ENCODE results near the gene LRRC14B.
A peak's percentile ranks its signal among the peaks of the same experiment; 100 is the strongest.

The LRRC14B gene

DNA sequence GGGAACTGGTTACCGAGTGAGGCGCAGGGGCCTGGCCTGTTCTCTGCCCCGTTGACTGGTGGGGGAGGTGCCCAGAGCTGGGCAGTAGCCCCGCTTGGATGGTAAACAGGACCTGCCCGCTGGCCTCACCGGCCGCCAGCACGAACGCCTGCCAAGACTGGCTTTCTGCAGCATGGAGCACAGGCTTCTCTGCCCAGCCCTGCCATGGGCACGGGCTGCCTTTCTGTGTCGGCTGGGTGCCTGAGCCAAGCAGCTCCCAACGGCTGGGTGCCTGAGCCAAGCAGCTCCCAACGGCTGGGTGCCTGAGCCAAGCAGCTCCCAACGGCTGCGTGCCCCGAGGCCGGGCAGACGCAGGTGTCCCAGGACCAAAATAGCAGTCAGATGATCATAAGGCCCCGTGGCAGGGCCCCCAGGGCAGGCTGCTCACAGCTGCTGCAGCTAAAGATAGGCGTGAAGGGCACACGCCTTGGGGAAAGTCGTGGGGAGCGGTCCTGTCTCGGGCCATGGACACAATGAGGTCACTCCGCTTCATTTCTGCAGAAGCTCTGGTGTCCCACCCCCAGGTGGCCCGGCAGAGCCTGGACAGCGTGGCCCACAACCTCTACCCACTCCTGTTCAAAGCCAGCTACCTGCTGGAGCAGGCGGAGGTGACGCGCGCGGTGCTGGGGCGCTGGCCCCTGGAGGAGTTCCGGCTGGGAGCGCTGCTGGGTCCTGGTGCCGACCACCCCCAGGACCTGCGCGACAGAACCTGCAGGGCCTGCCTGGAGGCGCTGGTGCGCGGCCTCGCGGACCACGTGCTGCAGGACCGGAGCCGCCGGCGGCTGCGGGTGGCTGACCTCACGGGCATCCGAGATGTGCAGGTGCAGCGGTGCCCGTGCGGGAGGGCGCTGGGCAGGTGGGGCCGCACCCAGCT, at the start of gene LRRC14B:
Gene LRRC14B, plus strand, starts transcription at position 460 of the 913 bp plus-strand sequence. Its CDS starts 44 bp downstream, at position 504.
- no peak within 1 kb of the TSS for H2AFZ ChIP-seq (ENCODE audit: low read length, unreplicated experiment)
- no peaks in the 10 kb centered on the region for H3K79me2 ChIP-seq (ENCODE audit: control insufficient read depth, insufficient read depth, low read length, unreplicated experiment)
- H3K36me3 ChIP-seq (ENCODE audit: insufficient read depth, low read length), result no peaks in the 10 kb centered on the region
- H3K27me3 ChIP-seq (ENCODE audit: insufficient read depth, low read length), result no peaks in the 10 kb centered on the region
- H3K4me1 ChIP-seq (ENCODE audit: control insufficient read depth, insufficient read depth, low read length, unreplicated experiment), result peaks cover 3% of the 10 kb centered on the region
- H3K27ac ChIP-seq (ENCODE audit: low read depth, low read length), result no peak within 1 kb of the TSS
- H3K4me3 ChIP-seq (ENCODE audit: low read depth, low read length), result no peak within 1 kb of the TSS

- Histone ChIP-seq H3K27ac (ENCODE audit: low read depth, low read length) (no peak overlapping the region), H3K36me3 (ENCODE audit: insufficient read depth, low read length) (no peaks in the 10 kb centered on the region), H3K79me2 (ENCODE audit: control insufficient read depth, insufficient read depth, low read length, unreplicated experiment) (no peaks in the 10 kb centered on the region), H3K4me3 (ENCODE audit: low read depth, low read length) (no peak overlapping the region), H3K27me3 (ENCODE audit: insufficient read depth, low read length) (peaks cover 33% of the 10 kb centered on the region), H2AFZ (ENCODE audit: low read length, unreplicated experiment) (no peak overlapping the region), H3K4me1 (ENCODE audit: control insufficient read depth, insufficient read depth, low read length, unreplicated experiment) (no peaks in the 10 kb centered on the region)
Observed at GRCh38 chr5:141761-142160, 49.5 kb upstream of the LRRC14B start.

DNA sequence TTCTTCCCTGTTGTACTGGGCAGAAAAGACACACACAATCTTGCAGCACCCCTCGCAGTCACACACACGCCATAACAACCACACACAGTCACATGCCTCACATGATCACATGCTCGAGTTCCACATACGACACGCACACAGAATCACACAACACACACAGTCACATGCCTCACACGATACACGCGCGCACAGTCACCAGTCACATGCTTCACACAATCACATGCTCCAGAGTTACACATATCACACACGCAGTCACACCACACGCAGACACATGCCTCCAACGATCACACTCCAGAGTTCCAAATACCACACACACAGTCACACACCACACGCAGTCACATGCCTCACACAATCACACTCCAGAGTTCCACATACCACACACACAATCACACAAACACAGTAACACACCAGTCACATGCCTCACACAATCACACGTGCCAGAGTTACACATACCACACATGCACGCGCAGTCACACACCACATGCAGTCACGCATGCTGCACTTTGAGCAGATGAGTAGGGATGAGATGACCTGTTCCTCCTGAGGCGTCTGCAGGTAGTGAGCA, 49.0 kb upstream of the LRRC14B start:
- Histone ChIP-seq H3K27me3 (ENCODE audit: insufficient read depth, low read length) (peaks cover 28% of the 10 kb centered on the region), H3K36me3 (ENCODE audit: insufficient read depth, low read length) (no peaks in the 10 kb centered on the region)

GRCh38 chr5:143041-143440, 48.3 kb upstream of the LRRC14B start:
- H3K79me2 ChIP-seq (ENCODE audit: control insufficient read depth, insufficient read depth, low read length, unreplicated experiment), result no peaks in the 10 kb centered on the region
- no peak overlapping the region for H2AFZ ChIP-seq (ENCODE audit: low read length, unreplicated experiment)
- H3K27ac ChIP-seq (ENCODE audit: low read depth, low read length), result no peak overlapping the region
- no peaks in the 10 kb centered on the region for H3K4me1 ChIP-seq (ENCODE audit: control insufficient read depth, insufficient read depth, low read length, unreplicated experiment)
- H3K4me3 ChIP-seq (ENCODE audit: low read depth, low read length), result no peak overlapping the region
- H3K27me3 ChIP-seq (ENCODE audit: insufficient read depth, low read length), result peaks cover 31% of the 10 kb centered on the region
- H3K36me3 ChIP-seq (ENCODE audit: insufficient read depth, low read length), result no peaks in the 10 kb centered on the region

More for the DNA sequence above, 49.0 kb upstream of the LRRC14B start:
- no peak overlapping the region for H3K4me3 ChIP-seq (ENCODE audit: low read depth, low read length)
- H3K27ac ChIP-seq (ENCODE audit: low read depth, low read length), result no peak overlapping the region
- no peaks in the 10 kb centered on the region for H3K79me2 ChIP-seq (ENCODE audit: control insufficient read depth, insufficient read depth, low read length, unreplicated experiment)
- H3K4me1 ChIP-seq (ENCODE audit: control insufficient read depth, insufficient read depth, low read length, unreplicated experiment), result no peaks in the 10 kb centered on the region
- H2AFZ ChIP-seq (ENCODE audit: low read length, unreplicated experiment), result no peak overlapping the region

GRCh38 chr5:144941-145340, 46.4 kb upstream of the LRRC14B start:
- no peak overlapping the region for H3K4me3 ChIP-seq (ENCODE audit: low read depth, low read length)
- peaks cover 26% of the 10 kb centered on the region for H3K27me3 ChIP-seq (ENCODE audit: insufficient read depth, low read length)
- no peak overlapping the region for H2AFZ ChIP-seq (ENCODE audit: low read length, unreplicated experiment)
- peaks cover 6% of the 10 kb centered on the region for H3K4me1 ChIP-seq (ENCODE audit: control insufficient read depth, insufficient read depth, low read length, unreplicated experiment)
- H3K36me3 ChIP-seq (ENCODE audit: insufficient read depth, low read length), result no peaks in the 10 kb centered on the region
- H3K27ac ChIP-seq (ENCODE audit: low read depth, low read length), result no peak overlapping the region
- H3K79me2 ChIP-seq (ENCODE audit: control insufficient read depth, insufficient read depth, low read length, unreplicated experiment), result no peaks in the 10 kb centered on the region

GRCh38 chr5:145585-146323, 45.5 kb upstream of the LRRC14B start:
- Histone ChIP-seq H3K27ac (ENCODE audit: low read depth, low read length) (no peak overlapping the region), H3K79me2 (ENCODE audit: control insufficient read depth, insufficient read depth, low read length, unreplicated experiment) (no peaks in the 10 kb centered on the region), H3K36me3 (ENCODE audit: insufficient read depth, low read length) (no peaks in the 10 kb centered on the region), H2AFZ (ENCODE audit: low read length, unreplicated experiment) (no peak overlapping the region), H3K27me3 (ENCODE audit: insufficient read depth, low read length) (peaks cover 26% of the 10 kb centered on the region), H3K4me3 (ENCODE audit: low read depth, low read length) (no peak overlapping the region), H3K4me1 (ENCODE audit: control insufficient read depth, insufficient read depth, low read length, unreplicated experiment) (peaks cover 12% of the 10 kb centered on the region)

- Histone ChIP-seq H3K36me3 (ENCODE audit: insufficient read depth, low read length) (no peaks in the 10 kb centered on the region), H3K79me2 (ENCODE audit: control insufficient read depth, insufficient read depth, low read length, unreplicated experiment) (no peaks in the 10 kb centered on the region), H3K27ac (ENCODE audit: low read depth, low read length) (no peak overlapping the region), H3K27me3 (ENCODE audit: insufficient read depth, low read length) (peaks cover 19% of the 10 kb centered on the region), H3K4me1 (ENCODE audit: control insufficient read depth, insufficient read depth, low read length, unreplicated experiment) (peaks cover 14% of the 10 kb centered on the region), H3K4me3 (ENCODE audit: low read depth, low read length) (no peak overlapping the region), H2AFZ (ENCODE audit: low read length, unreplicated experiment) (no peak overlapping the region)
Observed at GRCh38 chr5:147751-148150, 43.5 kb upstream of the LRRC14B start.

DNA sequence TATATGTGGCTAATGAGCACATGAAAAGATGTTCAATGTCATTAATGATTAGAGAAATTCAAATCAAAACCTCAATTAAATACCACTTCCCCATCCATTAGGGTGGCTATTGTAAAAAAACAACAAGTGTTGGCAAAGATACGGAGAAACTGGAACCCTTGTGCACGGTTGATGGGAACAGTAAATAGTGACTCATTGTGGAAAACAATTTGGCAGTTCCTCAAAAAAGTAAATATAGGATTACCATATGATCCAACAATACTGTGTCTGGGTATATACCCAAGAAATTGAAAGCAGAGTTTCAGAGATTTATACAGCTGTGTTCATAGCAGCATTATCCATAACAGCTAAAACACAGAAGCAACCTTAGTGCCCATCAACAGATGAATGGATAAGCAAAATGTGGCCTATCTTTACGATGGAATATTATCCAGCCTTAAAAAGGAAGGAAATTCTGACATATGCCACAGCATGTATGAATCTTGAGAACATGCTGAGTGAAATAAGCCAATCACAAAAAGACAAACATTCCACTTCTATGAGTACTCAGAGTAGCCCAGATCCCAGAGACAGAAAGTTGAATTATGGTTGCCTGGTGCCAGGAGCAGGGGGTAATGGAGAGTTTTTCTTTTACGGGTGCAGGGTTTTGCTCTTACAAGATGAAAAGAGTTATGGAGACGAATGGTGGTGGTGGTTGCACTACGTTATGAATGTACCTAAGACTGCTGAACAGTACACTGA, 41.4 kb upstream of the LRRC14B start:
- H3K36me3 ChIP-seq (ENCODE audit: insufficient read depth, low read length), result no peaks in the 10 kb centered on the region
- no peak overlapping the region for H3K4me3 ChIP-seq (ENCODE audit: low read depth, low read length)
- H3K27ac ChIP-seq (ENCODE audit: low read depth, low read length), result peak overlapping the region; percentile 55; the same call in 1 of the 2 replicates
- H3K4me1 ChIP-seq (ENCODE audit: control insufficient read depth, insufficient read depth, low read length, unreplicated experiment), result peaks cover 20% of the 10 kb centered on the region
- peak overlapping the region; percentile 4 for H2AFZ ChIP-seq (ENCODE audit: low read length, unreplicated experiment)
- peaks cover 6% of the 10 kb centered on the region; the same call in 1 of the 2 replicates for H3K27me3 ChIP-seq (ENCODE audit: insufficient read depth, low read length)
- H3K79me2 ChIP-seq (ENCODE audit: control insufficient read depth, insufficient read depth, low read length, unreplicated experiment), result no peaks in the 10 kb centered on the region

- no peak overlapping the region for H2AFZ ChIP-seq (ENCODE audit: low read length, unreplicated experiment)
- peaks cover 6% of the 10 kb centered on the region; the same call in 1 of the 2 replicates for H3K27me3 ChIP-seq (ENCODE audit: insufficient read depth, low read length)
- no peaks in the 10 kb centered on the region for H3K79me2 ChIP-seq (ENCODE audit: control insufficient read depth, insufficient read depth, low read length, unreplicated experiment)
- H3K36me3 ChIP-seq (ENCODE audit: insufficient read depth, low read length), result no peaks in the 10 kb centered on the region
- peaks cover 20% of the 10 kb centered on the region for H3K4me1 ChIP-seq (ENCODE audit: control insufficient read depth, insufficient read depth, low read length, unreplicated experiment)
- H3K4me3 ChIP-seq (ENCODE audit: low read depth, low read length), result no peak overlapping the region
- no peak overlapping the region for H3K27ac ChIP-seq (ENCODE audit: low read depth, low read length)
Observed at GRCh38 chr5:150746-151145, 40.5 kb upstream of the LRRC14B start.

DNA sequence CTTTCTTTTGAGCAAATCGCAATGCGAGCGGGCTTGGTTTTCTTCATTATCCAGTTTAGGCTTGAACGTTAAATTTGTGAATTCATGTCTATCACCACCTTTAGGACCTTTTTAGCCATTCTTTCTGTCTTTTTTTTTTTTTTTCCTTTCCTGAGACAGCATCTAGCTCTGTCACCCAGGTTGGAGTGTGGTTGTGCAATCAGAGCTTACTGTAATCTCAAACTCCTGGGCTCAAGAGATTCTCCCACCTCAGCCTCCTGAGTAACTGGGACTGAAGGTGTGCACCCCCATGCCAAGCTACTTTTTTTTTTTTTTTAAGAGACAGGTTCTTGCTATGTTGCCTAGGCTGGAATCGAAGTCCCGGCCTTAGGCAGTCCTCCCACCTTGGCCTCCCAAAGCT, 39.2 kb upstream of the LRRC14B start:
- peaks cover 6% of the 10 kb centered on the region; the same call in 1 of the 2 replicates for H3K27me3 ChIP-seq (ENCODE audit: insufficient read depth, low read length)
- H3K4me3 ChIP-seq (ENCODE audit: low read depth, low read length), result no peak overlapping the region
- no peak overlapping the region for H2AFZ ChIP-seq (ENCODE audit: low read length, unreplicated experiment)
- H3K79me2 ChIP-seq (ENCODE audit: control insufficient read depth, insufficient read depth, low read length, unreplicated experiment), result no peaks in the 10 kb centered on the region
- H3K27ac ChIP-seq (ENCODE audit: low read depth, low read length), result no peak overlapping the region
- no peaks in the 10 kb centered on the region for H3K36me3 ChIP-seq (ENCODE audit: insufficient read depth, low read length)
- H3K4me1 ChIP-seq (ENCODE audit: control insufficient read depth, insufficient read depth, low read length, unreplicated experiment), result peaks cover 20% of the 10 kb centered on the region
